HL-60 (cell line): Measurements from ENCODE around the gene HMCES.

Experiments
- DNase-seq, 2 experiments: peaks; one replicate each; pipeline ENCODE4 v3.0.0-alpha.2; 2010 to 2020; ENCODE audit warnings: low read depth in 1 of 2, low spot score in 1 of 2
- H3K27ac ChIP-seq: fragments of 250-450 bp; sonication (Bioruptor Pico); replicated peaks from 2 replicates; pipeline ENCODE4 v1.5.1; 2020; ENCODE audit warnings: mild to moderate bottlenecking, moderate library complexity
- H3K27me3 ChIP-seq: fragments of 250-450 bp; sonication (Bioruptor Pico); 2 replicates; pipeline ENCODE4 v1.5.1; 2021; ENCODE audit warnings: mild to moderate bottlenecking, moderate library complexity; ENCODE audit not compliant: insufficient read depth, poor library complexity, severe bottlenecking
- H3K4me3 ChIP-seq: replicated peaks from 2 replicates; pipeline ENCODE4 v1.5.1; 2011; ENCODE audit warnings: mild to moderate bottlenecking, control low read depth, low read length; ENCODE audit not compliant: insufficient read depth
- GABPA ChIP-seq: IDR thresholded peaks from 2 replicates; pipeline ENCODE4 v1.6.1; 2012; ENCODE audit warnings: low read depth
- POLR2AphosphoS5 ChIP-seq: IDR thresholded peaks from 2 replicates; pipeline ENCODE4 v1.6.1; 2012; ENCODE audit warnings: low read depth
- SPI1 ChIP-seq: IDR thresholded peaks from 2 replicates; pipeline ENCODE4 v1.6.1; 2012; ENCODE audit warnings: low read depth, mild to moderate bottlenecking, borderline replicate concordance
- TF ChIP-seq, protein P1 (sequence below): IDR thresholded peaks from 2 replicates; pipeline ENCODE4 v1.6.1; 2012; ENCODE audit warnings: low read depth; ENCODE audit not compliant: insufficient replicate concordance
- TF ChIP-seq, protein P2 (sequence below): IDR thresholded peaks from one replicate; pipeline ENCODE4 v1.5.1; 2011; ENCODE audit warnings: low read length, control low read depth, inconsistent platforms; ENCODE audit not compliant: insufficient read depth

HMCES gene

DNA sequence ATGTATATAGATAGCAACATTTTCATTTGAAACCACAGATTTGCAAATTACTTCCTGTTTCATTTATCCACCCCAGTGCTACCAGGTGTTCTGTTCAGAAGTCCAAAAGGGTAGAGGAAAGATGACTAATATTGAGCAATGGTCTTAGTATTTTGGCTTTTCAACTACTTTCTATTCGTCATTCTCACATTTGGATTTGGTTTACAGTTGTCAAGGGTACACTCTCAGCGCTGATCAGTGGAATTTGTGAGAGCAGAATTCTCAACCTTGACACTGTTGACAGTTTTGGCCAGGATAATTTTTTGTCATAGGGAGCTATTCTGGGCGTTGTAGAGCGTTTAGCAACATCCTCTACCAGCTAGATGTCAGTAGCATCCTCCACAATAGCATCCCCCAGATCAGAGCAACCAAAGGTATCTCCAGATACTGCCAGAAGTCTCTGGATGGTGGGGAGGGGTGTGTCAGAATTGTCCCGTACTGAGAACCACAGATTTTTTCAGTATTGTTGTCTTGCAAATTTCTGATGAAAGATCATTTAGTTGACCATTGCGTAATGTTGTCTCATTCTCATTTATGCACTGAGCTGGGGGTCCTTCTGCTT lies 4.2 kb downstream of the HMCES start:
- H3K4me3 ChIP-seq = no peak overlapping the region
- peak in 1 of 2 experiments; percentile 50 for DNase-seq
- no peaks in the 10 kb centered on the region for H3K27me3 ChIP-seq
- no peak overlapping the region for H3K27ac ChIP-seq
- TF ChIP-seq GABPA = no peak

DNA sequence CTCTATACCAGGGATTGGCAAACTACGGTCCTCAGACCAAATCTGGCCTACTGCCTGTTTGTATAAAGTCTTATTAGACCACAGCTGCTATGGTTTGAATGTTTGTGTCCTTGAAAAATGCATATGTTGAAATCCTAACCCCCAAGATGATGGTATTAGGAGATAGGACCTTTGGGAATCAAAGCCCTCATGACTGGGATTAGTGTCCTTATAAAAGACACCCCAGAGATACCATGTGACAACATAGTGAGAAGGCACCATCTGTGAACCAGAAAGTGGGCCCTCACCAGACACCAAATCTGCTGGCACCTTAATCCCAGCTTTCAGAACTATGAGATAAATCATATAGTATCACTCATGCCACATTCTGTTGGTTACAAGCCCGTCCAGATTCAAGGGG lies 7.4 kb downstream of the HMCES start:
- no peak for DNase-seq
- TF ChIP-seq, protein P1, sequence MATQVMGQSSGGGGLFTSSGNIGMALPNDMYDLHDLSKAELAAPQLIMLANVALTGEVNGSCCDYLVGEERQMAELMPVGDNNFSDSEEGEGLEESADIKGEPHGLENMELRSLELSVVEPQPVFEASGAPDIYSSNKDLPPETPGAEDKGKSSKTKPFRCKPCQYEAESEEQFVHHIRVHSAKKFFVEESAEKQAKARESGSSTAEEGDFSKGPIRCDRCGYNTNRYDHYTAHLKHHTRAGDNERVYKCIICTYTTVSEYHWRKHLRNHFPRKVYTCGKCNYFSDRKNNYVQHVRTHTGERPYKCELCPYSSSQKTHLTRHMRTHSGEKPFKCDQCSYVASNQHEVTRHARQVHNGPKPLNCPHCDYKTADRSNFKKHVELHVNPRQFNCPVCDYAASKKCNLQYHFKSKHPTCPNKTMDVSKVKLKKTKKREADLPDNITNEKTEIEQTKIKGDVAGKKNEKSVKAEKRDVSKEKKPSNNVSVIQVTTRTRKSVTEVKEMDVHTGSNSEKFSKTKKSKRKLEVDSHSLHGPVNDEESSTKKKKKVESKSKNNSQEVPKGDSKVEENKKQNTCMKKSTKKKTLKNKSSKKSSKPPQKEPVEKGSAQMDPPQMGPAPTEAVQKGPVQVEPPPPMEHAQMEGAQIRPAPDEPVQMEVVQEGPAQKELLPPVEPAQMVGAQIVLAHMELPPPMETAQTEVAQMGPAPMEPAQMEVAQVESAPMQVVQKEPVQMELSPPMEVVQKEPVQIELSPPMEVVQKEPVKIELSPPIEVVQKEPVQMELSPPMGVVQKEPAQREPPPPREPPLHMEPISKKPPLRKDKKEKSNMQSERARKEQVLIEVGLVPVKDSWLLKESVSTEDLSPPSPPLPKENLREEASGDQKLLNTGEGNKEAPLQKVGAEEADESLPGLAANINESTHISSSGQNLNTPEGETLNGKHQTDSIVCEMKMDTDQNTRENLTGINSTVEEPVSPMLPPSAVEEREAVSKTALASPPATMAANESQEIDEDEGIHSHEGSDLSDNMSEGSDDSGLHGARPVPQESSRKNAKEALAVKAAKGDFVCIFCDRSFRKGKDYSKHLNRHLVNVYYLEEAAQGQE = no peak
- TF ChIP-seq GABPA (no peak), SPI1 (no peak), POLR2AphosphoS5 (no peak)
- TF ChIP-seq, protein P2, sequence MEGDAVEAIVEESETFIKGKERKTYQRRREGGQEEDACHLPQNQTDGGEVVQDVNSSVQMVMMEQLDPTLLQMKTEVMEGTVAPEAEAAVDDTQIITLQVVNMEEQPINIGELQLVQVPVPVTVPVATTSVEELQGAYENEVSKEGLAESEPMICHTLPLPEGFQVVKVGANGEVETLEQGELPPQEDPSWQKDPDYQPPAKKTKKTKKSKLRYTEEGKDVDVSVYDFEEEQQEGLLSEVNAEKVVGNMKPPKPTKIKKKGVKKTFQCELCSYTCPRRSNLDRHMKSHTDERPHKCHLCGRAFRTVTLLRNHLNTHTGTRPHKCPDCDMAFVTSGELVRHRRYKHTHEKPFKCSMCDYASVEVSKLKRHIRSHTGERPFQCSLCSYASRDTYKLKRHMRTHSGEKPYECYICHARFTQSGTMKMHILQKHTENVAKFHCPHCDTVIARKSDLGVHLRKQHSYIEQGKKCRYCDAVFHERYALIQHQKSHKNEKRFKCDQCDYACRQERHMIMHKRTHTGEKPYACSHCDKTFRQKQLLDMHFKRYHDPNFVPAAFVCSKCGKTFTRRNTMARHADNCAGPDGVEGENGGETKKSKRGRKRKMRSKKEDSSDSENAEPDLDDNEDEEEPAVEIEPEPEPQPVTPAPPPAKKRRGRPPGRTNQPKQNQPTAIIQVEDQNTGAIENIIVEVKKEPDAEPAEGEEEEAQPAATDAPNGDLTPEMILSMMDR = no peak
- Histone ChIP-seq H3K27ac (no peak overlapping the region), H3K27me3 (no peaks in the 10 kb centered on the region), H3K4me3 (no peak overlapping the region)

GRCh38 chr3:129288446-129288845 lies 9.8 kb downstream of the HMCES start:
- Histone ChIP-seq H3K27ac (no peak overlapping the region), H3K27me3 (no peaks in the 10 kb centered on the region), H3K4me3 (no peak overlapping the region)
- DNase-seq = no peak
- TF ChIP-seq, protein P2 = no peak
- TF ChIP-seq GABPA (no peak), POLR2AphosphoS5 (no peak), SPI1 (no peak)
- TF ChIP-seq, protein P1 = no peak

GRCh38 chr3:129289201-129289921 lies 10.7 kb downstream of the HMCES start:
- H3K27ac ChIP-seq = no peak overlapping the region
- DNase-seq = no peak
- no peak overlapping the region for H3K4me3 ChIP-seq
- TF ChIP-seq POLR2AphosphoS5 (no peak), GABPA (no peak), SPI1 (no peak)
- TF ChIP-seq, protein P1 = no peak
- TF ChIP-seq, protein P2 = no peak
- H3K27me3 ChIP-seq = no peaks in the 10 kb centered on the region
